GM21717 (cell line): Measurements from ENCODE around the gene RAB5IF.
"Not testable (repeated sequence)": the region's sequence is repeated elsewhere in the genome, so short reads cannot be mapped to it uniquely, and the experiment has no call there.

Source experiments
- ATAC-seq: cut with Tn5 transposase; IDR thresholded peaks from one replicate; pipeline ENCODE4 v1.9.1; 2021; ENCODE audit warnings: mild to moderate bottlenecking, moderate library complexity; ENCODE audit not compliant: unreplicated experiment

Gene RAB5IF

DNA sequence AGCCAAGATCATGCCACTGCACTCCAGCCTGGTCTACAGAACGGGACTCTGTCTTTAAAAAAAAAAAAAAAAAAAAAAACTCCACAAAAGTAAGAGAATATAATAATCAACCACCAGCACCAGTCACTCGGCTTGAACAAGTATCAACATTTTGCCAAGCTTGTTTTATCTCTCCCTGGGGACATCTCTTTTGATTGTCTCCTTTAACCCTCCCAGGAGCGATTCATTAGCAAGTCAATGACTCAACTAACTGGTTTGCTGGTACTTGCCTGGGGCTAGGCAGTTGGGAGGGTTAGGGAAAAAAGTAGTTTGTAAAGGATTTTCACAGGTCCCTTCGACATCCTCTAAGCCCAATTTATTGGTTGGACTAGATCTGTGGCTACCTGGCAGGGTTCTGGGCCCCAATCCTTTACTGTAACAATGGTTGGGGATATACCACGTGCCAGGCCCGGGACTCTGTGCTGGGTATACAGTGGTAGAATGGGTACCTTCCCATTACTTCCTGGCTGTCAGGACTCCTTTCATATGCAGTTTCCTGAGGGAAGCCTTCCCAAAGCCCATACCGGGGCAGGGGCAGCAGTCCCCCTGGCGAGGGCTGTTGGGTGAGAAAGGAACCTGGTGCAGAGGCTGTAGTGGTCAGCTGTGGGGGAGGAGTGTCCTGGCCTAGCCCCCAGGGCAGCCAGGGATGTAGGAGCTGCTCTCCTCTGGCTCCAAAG, 20.0 kb upstream of the RAB5IF start:
- no peak for ATAC-seq

- no peak for ATAC-seq
Measured at GRCh38 chr20:36587388-36588070, 18.1 kb upstream of the RAB5IF start.

DNA sequence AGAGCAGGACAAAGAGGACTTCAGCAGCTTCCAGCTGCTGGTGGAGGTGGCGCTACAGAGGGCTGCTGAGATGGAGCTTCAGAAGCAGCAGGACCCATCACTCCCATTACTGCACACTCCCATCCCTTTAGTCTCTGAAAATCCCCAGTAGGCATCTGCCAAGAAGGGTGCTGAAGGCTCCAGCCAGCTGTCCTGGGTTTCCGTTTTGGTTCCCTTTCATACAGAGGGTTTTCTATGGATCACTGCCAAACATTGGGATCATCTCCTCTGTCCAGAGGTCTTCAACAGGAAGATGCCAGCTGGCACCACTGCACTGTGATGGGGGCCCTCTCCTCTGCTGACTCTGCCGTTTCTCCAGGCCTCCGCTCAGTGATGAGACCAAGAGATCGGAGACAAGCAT, 14.3 kb upstream of the RAB5IF start:
- ATAC-seq = no peak

DNA sequence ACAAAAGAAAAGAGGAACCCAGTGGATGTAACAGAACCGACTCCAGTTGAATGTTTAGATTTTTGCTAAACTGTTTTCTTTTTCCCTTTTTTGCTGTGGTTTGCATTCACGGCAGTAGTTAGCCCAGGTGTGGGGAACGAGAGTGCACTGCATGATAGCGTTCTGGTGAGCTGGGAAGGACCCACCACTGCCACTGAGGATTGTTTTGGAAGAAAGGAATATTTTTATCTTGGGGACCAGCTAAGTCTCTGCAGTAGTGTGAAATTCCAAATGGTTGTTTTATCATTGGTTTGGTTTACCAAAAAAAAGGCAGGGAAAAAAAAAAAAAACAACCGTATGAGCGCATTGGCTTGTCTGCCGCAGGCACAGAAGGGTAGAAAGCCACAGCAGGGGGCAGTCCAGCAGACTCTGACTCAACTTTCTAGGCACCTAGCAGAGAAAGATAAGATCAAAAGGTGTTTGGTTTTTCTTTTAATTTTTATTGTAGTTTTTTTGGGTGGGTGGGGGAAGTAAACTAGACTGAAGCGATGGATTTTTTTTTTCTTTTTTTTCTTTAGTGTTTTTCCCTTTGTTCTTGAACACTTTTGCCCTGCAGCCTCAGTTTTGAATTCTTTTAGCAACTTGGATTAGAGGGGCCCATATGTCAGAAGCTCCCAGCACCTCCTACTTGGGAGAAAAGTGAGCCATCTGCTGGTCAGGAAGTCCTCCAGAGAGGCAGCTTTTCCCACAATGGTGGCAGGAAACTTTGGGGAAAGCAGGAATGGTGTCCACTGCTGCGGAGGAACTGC, 13.5 kb upstream of the RAB5IF start:
- no peak for ATAC-seq

- ATAC-seq = no peak
Measured at GRCh38 chr20:36593347-36593929, 12.1 kb upstream of the RAB5IF start.

DNA sequence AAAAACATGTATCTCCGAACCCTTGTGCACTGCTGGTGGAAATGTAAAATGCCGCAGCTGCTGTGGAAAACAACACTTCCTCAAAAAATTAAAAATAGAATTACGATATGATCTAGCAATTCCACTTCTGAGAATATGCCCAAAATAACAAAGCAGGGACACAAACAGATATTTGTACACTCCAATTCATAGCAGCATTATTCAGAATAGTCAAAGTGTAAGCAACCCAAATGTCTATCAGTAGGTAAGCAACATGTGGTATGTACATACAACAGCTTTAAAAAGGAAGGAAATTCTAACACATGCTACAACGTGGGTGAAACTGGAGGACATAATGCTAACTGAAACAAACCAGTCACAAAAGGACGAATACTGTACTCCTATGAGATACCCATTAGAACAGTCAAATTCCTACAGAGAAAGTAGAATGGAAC, 5.7 kb upstream of the RAB5IF start:
- no peak for ATAC-seq

DNA sequence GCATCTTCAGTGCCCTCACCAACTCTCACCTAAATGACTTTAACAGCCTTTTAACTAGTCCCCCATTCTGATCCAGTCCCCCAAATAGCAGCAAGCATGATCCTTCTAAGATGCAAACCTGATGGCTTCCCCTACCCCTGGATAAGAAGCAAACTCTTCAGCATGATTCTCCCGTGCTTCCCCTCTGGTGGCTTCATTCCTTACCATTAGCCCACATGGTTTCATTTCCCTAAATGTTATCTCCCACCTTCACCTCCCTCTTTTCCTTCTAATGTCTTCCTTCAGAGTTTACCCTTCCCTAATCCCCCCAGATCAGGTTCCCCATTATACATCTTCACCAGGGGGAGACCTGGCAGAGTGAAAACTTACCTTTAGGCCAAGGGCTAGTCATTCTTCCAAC, 4.0 kb upstream of the RAB5IF start:
- ATAC-seq = no peak

DNA sequence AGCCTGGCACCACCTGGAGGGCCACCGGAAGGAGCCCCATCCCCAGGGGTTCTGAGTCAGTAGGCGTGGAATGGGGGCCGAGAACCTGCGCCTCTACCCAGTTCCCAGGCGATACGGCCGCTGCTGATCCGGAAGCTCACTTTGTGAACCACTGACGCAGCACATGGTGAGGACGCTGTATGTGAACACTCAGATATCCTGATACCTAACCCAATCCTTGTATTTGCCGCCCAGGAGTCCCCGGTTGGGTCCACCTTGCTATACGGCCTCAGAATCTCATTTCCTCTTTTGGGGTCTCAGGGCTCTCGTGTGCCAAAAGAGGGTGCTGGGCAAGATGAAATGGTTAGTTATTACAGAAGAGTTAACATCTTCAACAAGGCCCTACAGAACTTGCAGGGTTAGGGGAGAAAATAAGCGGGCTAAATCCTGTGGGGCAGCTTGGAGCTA, 604 bp upstream of the RAB5IF start:
- ATAC-seq = peak; percentile 37

- ATAC-seq = no peak
Measured at GRCh38 chr20:36606158-36607066, 833 bp downstream of the RAB5IF start.

GRCh38 chr20:36607586-36608387, 2.2 kb downstream of the RAB5IF start:
- ATAC-seq = no peak

DNA sequence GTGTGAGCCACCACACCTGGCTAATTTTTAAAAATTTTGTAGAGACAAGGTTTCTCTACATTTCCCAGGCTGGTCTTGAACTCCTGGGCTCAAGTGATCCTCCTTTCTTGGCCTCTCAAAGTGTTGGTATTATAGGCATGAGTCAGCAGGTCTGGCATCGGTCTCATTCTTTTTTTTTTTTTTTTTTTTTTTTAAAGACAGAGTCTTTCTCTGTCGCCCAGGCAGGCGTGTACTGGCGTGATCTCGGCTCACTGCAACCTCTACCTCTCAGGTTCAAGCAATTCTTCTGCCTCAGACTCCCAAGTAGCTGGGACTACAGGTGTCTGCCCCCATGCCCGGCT, 2.8 kb downstream of the RAB5IF start:
- not testable (repeated sequence) for ATAC-seq

GRCh38 chr20:36611625-36612024, 6.0 kb downstream of the RAB5IF start:
- no peak for ATAC-seq

DNA sequence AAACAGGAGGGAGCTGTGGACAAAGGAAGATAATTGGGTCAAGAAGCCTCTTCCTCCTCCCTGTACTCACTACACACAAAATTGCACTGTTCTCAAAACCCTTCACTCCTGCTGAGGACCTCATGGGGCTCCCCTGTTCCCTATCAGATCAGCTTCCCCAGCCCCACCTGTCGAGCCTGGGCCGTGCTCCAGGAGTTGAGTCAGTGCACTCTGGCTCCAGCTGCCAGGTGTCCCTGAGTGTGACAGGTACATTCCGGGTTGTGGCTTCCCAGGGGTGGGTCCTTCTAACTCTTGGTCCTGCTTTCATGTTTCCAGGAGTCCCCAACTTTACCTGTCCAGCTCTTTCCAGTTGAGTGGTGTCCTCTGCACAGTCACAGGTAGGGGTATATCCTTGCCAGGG, 8.4 kb downstream of the RAB5IF start:
- no peak for ATAC-seq

- ATAC-seq = no peak
Measured at GRCh38 chr20:36614781-36615557, 9.4 kb downstream of the RAB5IF start.

DNA sequence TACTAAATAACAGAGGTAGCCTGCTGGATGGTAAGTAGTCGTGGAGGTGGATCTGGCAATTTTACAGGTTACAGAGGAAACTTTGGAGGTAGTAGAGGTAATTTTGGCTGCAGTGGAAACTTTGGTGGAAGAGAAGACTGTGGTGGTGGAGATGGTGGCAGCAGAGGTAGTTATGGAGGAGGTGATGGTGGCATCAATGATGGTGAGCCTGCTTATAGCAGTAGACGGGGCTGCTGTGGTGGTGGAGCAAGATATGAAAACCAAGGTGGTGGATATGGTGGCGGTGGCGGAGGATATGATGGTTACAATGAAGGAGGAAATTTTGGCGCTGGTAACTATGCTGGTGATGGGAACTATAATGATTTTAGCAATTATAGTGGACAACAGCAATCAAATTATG, 15.3 kb downstream of the RAB5IF start:
- no peak for ATAC-seq

DNA sequence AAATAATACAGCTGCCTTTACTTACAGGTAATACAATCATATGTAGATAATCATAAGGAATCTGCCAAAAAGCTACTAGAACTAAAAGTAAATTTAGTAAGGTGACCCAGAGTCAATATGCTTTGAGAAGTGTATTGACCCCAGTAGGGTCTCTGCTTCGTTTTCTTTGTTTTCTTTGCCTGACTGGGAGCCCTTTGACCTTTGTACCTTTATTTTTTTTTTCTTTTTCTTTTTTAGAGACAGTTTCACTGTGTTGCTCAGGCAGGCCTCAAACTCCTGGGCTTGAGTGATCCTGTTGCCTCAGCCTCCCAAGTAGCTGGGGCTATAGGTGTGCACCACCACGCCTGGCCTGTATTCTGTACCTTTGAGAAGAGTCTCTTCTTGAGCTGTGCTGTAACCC, 17.9 kb downstream of the RAB5IF start:
- ATAC-seq = no peak

GRCh38 chr20:36624068-36624943, 18.7 kb downstream of the RAB5IF start:
- ATAC-seq = no peak

DNA sequence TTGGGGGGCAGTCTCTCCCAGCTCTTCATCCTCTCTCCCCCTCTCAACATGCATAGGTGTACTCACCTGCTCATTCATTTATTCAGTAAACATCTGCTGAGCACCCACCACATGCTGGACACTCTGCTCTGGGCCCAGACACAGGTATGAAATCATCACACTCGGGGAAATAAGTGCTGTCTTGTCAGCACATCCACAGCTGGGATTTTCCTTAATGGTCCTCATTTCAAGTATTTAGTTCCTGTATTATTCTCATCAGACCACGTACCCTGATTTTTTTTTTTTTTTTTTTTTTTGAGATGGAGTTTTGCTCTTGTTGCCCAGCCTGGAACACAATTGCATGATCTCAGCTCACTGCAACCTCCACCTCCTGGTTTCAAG, 19.4 kb downstream of the RAB5IF start:
- ATAC-seq = no peak
